ENCODE measurements around the gene NPAS2.

NPAS2 gene

DNA sequence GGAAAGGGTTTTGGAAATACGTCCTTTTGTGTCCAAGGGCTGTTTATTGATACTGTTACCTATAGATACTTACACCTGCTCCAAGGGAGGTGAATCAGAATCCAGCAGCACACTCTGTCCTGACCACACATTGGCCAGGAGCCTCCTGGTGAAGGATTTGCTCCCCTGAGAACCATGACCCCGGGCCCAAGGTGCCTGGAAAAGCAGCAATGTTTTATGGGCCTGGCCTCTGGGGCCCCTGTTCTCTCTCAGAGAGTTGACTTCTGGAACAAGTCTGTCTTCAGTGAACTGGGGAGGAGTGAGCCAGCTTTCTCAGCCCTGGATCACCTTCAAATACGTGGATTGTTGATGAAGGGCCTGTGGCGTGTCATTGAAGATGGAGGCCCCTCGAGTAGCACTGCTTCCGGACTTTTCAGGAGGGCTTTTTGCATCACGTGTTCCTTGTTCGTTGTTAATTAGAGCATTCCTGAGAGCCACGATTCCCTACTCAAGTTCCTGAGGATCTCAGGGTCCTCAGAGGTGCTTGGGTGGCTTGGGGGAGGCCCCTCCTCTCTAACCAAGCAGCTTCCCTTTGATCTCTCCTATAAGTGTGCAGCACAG lies 103.6 kb downstream of the NPAS2 start:
- DNase-seq: no peak

GRCh38 chr2:100924122-100924519 lies 104.2 kb downstream of the NPAS2 start:
- DNase-seq: no peak

- DNase-seq: no peak
Observed at GRCh38 chr2:100924520-100925451, 104.8 kb downstream of the NPAS2 start.

DNA sequence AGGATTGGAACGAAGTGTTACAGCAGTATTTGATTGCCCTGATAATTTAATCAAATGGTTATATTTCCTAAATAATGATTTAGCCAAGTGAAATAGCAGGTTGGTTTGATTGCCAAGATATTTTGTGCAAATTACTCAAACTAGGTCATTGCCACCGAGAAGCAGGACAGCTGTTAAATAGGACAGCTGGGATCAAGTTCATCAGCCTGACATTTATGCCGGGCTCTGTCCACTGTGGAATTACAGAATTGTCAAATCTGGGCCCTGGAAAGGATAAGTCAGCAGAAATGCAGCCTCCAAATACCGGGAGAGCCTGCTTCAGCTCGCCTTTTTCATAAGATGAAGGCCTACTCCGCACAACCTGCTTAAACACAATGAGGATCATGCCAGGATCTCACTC lies 108.3 kb downstream of the NPAS2 start:
- DNase-seq: no peak

- DNase-seq: no peak
Observed at GRCh38 chr2:100929147-100929546, 109.2 kb downstream of the NPAS2 start.

GRCh38 chr2:100934504-100935371 lies 114.8 kb downstream of the NPAS2 start:
- no peak for DNase-seq

DNA sequence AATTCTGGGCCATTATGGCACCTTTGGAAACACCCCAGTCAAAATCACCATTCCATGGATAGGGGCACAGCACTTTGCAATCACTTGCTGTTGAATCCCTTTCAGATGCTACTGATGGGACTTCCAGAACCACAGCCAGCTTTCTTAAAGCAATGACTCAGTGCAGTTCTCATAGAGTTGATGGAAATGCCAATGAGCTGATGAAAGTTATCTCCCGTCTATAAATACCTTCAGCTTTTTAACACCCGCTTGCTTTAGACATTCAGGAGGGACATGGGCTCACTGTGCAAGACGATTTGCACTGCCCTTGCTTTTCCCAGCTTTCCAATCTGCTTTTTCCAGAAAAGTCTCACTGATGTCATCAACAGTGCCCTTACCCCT lies 115.4 kb downstream of the NPAS2 start:
- DNase-seq: no peak

DNA sequence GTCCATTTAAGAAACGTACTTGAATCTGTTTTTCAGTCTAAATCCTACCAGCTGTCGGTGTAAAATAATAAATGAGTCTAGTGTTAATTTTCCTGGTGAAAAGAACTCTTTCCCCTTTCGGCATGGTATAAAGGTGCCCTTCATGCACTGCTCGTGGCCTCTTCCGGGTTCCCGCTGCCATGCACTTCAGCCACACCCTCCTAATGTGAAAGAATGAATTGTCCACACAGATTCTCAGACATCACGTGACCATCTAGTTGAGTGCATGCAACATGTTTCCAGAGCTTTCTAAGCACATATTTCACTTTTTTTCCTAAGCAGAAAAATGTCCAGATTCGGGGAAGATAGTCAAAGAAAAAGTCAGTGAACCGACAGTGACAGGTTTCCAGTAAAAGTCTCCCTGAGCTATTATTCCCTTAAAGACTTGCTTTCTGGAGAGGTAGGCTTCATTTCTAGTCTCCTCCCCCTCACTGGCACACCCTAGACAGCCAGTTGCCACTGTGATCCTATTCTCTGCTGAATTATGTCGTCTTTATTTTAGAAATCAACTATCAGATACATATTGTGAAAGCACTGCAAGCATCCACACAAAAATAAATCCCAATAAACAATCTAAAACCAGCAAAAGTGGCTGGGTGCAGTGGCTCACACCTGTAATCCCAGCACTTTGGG lies 116.3 kb downstream of the NPAS2 start:
- no peak for DNase-seq

GRCh38 chr2:100936972-100937542 lies 117.1 kb downstream of the NPAS2 start:
- DNase-seq: no peak

- no peak for DNase-seq
Observed at GRCh38 chr2:100938031-100939026, 118.4 kb downstream of the NPAS2 start.

DNA sequence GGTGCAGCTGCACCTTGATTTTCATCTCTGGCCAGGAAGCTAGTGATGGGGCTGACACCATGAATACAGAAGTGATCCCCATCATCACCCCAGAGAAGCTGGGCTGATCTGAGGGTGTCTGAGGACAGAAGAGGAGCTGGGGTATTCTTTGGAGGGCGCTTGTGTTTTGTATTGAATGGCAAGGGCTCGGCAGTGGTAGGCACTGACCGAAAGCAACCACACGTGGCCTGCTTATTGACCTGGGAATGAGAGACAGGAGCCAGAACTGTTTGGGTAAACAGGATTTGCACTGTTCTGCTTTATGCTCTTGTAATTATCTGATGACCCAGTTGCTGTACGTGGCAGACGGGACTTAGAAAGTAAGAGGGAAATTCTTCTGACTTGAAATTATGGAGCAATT lies 119.5 kb downstream of the NPAS2 start:
- no peak for DNase-seq

DNA sequence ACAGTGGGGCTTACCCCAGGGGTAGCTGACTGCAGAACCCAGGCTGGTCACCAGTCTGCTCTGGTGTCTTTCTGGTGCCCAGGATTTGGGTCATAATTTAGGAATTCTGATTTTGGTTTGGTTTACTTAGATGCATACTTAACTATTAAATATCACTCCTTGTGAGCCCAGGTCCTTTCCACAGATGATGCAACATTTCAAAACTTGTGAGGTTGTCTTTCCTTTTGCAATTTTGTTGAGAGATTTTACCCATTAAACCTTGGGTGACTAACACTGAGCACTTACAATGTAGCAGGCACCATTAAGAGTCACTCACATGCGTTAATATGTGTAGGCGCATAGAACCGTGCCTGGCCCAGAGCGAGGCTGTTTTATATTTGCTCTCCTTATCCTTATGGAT lies 120.3 kb downstream of the NPAS2 start:
- DNase-seq: no peak

DNA sequence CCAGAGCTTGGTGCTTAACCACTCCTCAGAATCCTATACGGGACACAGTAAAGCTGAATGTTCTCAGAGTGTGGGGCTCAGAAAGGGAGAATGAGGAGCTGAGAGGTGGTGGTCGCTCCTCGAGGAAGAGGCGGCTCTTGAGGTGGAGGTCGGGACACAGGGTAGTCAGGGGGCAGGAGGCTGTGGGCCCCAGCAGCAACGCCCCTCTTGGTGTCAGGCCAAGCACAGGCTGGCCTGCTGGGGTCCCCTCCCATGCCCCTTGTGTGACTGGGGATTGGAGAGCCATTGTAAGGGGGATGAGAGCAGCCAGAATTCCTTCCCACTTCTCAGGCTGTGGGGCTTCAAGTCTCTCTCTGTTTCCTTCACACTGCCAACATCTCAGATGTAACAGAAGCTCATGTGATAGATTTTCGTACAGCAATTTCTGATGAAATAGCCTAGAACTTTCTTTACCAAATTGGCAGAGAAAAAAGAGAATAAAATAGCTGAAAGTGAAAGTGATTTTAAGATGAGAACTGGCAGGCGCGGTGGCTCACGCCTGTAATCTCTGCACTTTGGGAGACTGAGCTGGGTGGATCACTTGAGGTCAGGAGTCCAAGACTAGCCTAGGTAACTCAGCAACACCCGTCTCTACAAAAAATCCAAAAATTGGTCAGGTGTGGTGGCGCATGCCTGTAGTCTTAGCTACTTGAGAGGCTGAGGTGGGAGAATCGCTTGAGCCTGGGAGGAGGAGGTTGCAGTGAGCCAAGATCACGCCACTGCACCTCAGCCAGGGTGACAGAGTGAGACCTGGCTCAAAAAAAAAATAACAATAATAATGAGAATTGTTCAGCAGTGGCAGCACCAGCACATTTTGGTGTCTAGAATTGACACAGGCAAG lies 121.1 kb downstream of the NPAS2 start:
- DNase-seq: no peak

- DNase-seq: no peak
Observed at GRCh38 chr2:100941646-100942240, 121.8 kb downstream of the NPAS2 start.

GRCh38 chr2:100944617-100945432 lies 124.9 kb downstream of the NPAS2 start:
- DNase-seq: no peak

- DNase-seq: no peak
Observed at GRCh38 chr2:100945433-100945740, 125.4 kb downstream of the NPAS2 start.

DNA sequence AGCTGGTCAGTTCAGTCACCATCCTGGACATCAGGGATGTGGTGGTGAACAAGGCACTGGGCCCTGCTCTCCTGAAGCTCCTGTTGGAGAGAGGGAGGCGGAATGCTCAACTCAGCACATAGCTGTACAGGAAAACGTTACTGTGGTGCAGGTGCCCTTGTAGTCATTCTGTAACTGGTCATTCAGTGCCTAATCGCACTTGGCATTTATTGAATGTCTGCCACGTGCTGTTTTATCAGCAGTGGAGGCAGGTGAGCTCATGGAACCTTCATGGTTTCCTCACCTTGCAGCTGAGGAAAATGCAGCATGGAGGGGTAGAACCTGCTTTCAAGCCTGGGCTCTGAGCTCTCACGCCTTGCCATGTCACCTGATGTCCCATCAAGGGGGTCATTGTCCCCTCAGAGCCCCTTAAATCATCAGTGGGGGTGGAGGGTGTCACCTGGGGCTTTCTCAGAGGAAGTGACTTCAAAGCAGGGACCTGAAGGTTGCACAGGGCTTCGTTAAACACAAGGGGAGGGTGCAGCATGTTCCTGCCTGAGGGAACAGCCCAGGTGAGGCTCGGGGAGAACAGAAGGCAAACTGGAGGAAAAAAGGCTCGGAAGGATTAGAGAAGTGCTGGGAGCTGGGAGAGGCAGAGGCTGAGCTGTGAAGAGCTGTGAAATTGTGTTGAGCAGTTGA lies 126.1 kb downstream of the NPAS2 start:
- DNase-seq: no peak

Measured in activated CD4-positive, alpha-beta T cell treated with anti-CD3 and anti-CD28 coated beads for 1 hour (primary cell).